ENCODE data around the gene SLC49A3.

DNA sequence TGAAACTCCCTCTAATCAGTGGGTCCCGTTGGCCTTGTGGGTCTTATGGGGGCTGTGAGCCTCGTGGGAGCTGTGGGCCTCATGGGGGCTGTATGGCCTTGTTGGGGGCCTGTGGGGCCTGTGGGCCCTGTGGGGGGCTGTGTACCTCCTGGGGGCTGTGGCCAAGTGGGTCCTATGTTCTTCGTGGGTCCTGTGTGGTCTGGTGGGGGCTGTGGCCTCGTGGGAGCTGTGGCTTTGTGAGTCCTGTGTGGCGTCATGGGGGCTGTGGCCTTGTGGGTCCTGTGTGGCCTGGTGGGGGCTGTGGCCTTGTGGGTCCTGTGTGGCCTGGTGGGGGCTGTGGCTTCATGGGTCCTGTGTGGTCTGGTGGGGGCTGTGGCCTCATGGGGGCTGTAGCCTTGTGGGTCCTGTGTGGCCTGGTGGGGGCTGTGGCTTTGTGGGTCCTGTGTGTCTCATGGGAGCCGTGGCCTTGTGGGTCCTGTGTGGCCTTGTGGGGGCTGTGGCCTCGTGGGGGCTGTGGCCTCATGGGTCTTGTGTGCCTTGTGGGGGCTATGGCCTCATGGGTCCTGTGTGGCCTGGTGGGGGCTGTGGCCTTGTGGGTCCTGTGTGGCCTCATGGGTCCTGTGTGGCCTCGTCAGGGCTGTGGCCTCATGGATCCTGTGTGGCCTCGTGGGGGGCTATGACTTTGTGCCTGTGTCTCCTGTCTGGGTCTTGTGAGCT is 24.1 kb upstream of the SLC49A3 start:
- TF ChIP-seq POLR2A (IDR thresholded peaks at IDR 0.05; ENCODE audit: low read length) (no peak), GATA1 (IDR thresholded peaks at IDR 0.05; ENCODE audit: low read depth, low read length) (no peak)

Data from erythroblast (primary cell).